ENCODE measurements around the gene LCOR.
"Not testable (repeated sequence)": the region's sequence is repeated elsewhere in the genome, so short reads cannot be mapped to it uniquely, and the experiment has no call there.

The LCOR gene

DNA sequence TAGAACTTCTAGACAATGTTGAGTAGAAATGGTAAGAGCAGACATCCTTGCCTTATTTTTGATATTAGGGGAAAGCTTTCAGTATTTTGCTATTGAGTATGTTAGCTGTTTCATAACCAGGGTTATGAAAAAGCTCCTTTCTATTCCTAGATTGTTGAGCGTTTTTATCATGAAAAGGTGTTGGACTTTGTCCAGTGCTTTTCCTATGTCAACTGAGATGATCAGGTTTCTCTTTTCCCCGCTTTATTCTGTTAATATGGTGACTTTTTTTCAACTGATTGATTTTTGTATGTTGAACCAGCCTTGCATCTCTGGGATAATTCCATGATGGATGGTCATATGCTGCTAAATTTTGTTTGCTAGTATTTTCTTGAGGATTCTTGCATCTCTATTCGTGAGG, 58.5 kb downstream of the LCOR start:
- no peak for DNase-seq

GRCh38 chr10:96891840-96892239, 59.7 kb downstream of the LCOR start:
- DNase-seq: no peak

DNA sequence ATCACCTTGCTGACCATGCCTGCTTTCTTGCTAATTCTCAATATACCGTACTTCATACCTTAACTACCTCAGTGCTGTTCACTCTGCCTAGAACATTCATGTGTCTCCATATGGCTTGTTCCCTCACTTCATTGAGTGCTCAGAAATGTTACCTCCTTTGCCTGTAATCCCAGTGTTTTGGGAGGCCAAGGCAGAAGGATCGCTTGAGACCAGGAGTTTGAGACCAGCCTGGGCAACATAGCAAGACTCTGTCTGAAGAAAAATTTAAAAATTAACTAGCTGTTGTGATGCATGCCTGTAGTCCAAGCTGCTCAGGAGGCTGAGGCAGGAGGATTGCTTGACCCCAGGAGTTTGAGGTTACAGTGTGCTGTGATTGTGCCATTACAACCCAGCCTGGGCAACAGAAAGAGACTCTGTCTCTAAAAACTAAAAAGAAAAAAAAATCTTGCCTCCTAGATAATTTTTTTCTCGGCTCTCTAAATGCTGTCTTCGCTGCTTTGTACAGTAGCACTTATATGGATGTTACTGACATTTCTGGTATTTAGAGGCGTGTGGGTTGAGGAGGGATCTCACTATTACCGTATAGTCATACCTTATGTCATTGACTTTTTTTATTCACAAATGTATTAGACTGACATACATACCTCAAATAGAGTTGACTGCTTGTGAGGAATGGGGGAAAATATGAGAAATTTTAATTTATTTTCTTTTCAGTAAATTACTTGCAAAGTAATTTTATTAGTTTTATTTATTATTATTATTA, 63.7 kb downstream of the LCOR start:
- DNase-seq: no peak

DNA sequence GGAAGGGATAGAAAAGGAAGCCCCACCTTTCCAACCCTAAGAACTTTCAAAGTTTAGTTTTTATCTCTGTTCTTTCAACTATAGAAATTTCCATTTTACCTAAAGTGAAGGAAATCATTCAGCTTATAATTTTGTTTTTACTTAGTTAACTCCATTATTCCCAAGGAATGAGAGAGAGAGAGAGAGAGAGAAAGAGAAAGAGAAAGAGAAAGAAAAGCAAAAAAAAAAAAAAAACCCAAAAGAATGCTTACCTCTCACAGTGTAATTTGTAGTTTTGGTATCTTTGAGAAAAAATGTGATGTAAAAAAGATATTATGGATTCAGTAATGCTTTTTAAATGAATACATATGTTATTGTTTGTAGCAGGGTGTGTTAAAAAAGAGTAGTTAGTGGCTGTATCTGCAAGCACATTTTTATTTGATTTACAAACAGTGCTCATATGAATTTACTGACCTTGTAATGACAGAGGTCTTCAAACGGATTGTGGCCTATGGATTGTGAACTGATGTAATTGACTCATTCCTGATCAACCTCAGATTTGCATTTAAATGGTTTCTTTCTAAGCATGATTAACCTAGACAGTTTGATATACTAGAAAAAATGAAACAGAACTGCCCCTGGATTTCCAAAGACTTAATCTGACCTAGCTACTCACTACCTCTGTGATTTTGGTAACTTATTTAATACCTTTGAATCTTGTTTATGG, 64.9 kb downstream of the LCOR start:
- DNase-seq: no peak

DNA sequence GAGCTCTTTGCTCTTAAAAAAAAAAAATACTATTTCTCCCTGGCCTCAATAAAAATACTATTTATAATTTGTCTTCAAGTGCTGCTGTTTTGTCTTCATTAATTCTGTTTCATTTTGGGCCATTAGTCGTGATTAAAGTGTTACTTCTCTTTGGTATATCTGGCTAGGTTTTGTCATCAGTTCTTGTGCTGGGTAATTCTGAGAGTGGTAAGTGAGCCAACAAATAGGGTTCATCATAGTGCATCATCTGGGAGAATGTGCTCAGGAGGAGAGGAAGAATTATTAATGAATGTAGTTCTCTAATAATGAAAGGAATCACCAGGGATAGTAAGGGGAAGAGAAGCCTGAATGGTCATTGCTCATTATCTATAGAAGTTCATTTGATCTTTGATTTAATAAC, 70.0 kb downstream of the LCOR start:
- DNase-seq: no peak

DNA sequence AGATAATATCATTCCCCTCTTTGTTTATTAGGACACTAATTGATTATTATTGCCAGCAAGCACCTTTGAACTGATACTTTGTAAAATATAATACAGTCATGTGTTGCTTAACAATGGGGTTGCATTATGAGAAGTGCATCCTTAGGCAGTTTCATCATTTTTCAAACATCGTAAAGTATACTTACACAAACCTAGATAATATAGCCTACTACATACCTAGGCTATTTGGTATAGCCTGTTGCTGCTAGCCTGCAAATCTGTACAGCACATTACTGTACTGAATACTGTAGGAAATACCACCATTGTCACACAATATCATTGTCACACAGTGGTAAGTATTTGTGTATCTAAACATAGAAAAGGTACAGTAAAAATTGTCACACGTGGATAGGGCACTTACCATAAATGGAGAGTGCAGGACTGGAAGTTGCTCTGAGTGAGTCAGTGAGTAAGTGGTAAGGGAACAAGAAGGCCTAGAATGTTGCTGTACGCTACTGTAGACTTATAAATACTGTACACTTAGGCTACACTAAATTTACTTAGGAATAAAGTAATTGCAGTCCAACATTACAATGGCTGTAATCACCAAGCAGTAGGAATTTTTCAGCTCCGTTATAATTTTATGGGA, 70.7 kb downstream of the LCOR start:
- no peak for DNase-seq

GRCh38 chr10:96904648-96905047, 72.5 kb downstream of the LCOR start:
- no peak for DNase-seq

DNA sequence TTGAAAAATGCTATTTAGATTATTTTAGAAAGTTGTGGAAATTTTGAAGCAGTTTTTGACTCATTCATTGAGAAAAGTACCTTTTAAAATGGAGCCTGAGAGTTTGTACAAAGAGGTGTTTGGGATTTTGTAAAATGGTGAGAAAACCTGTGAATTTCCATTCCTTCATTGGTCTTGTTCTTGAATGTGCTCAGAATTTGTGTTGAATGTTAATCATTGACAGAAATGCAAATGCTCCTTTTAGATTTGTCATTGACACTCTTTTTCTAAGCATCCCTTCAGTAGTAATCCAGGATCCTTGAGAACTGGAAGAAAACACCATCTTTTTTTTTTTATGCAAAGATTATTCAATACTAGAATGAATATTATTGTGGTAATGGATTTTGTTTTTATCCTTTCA, 74.8 kb downstream of the LCOR start:
- no peak for DNase-seq

- DNase-seq: no peak
Observed at GRCh38 chr10:96910488-96911395, 78.6 kb downstream of the LCOR start.

DNA sequence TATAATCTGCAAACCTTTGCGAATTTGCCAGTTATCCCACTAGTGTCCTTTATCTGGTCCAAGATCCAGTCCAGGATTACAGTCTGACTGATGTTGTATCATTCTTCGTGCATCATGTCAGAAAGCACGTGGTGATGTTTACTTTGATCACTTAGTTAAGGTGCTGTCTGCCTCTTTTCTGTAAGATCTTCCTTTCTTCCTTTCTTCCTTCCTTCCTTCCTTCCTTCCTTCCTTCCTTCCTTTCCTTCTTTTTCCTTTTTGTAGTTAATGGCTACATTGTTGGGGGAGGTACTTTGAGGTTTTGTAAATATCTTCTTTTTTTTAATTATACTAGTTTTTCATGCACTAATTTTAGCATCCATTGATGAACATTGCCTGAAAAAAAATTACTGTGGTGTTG, 80.3 kb downstream of the LCOR start:
- DNase-seq: no peak

GRCh38 chr10:96913906-96914305, 81.8 kb downstream of the LCOR start:
- no peak for DNase-seq

GRCh38 chr10:96917628-96918027, 85.5 kb downstream of the LCOR start:
- no peak for DNase-seq

DNA sequence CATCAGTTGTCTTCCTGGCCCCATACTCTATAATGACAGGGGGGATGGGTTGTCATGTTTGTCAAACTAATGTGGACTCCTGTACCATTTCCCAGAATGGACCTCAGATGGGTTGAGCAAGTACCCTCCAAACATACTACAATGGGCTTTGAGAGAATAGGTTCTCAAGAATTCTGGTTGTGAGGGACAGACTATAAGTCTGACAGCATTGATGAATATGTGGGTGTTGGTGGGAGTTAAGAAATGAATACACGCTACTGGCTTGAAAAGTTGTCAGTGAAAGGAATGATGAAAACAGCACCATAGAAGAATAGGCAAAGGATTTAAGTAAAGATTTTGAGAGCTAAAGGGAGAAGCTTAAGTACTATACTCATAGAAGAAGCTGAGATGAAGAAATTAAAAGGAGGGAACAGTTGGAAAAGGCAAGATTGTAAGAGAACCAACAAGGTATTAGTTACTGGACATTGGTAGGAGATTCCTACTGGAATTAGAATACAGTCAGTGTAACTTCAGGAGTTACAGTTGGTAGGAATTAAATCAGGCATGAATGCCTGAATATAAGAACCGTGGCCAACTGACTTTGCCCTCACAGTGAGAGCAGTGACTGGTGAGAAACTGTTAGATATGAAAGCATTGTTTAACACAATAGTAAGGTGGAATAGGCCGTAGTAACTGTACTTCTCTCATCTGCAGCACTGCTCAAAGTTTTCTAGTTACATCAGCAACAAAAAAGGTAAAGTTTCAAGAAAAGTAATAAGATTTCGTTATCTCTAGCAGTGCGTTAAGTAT, 86.3 kb downstream of the LCOR start:
- DNase-seq: no peak

DNA sequence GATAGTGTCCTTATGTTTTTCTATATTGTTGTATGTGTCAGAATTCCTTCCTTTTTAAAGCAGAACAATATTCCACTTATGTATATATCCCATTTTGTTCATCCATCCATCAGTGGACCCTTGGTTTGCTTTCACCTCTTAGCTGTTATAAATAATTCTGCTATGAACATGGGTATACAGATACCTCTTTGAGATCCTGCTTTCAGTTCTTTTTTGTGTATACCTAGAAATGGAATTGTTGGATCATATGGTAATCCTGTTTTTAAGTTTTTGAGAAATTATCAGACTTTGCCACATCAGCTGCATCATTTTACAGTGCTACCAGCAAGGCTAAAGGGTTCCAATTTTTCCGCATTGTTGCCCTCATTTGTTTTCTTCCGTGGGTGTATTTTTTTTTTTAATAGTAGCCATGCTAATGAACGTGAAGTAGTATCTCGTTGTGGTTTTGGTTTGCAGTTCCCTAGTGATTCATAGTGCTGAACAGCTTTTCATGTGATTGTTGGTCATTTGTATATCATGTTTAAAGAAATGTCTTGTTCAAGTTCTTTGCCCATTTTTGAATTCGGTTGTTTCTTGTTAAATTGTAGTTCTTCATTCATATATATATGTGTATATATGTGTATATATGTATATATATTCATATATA, 87.8 kb downstream of the LCOR start:
- no peak for DNase-seq

- no peak for DNase-seq
Observed at GRCh38 chr10:96921655-96922054, 89.6 kb downstream of the LCOR start.

DNA sequence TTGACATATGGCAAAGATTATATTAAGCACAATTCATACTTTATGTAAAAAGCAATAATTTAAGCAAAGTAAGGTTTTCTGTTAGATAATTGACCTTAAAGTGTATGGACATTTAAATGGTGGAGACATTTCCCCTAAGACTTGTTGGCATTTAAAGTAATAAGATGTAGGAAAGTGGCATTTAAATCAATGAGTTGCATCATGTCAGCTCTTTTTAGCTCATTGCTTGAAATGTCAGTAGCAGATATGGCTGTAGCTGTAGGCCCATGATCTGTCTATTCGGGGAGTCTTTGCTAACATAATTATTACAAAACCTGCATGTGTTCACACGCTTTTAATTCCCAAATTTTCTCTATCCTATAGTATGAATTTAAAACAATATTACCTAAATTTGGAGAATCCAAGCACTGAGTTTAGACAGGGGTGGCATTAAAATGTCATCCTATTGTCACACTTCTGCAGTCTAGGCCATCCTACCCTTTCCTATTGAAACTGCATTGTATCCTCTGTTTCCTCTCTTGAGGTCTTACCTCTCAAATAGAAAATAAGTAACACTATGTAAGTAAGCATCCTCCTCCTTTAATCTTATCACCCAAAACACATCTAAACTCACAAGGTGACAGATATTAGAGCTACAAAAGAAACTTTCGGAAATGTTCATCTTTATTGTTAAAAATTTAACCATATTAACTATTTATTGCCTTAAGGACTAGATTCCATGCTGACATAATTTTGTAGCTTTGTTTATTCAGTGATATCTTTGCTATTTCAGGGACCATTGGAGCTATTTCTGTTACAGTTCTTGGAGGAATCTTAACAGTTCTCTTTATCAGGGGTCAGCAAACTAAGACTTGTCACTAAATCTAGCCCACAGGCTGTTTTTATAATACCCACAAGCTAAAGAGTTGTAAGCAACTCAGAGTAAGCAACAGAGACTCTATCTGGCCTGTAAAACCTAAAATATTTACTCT, 91.2 kb downstream of the LCOR start:
- DNase-seq: no peak

DNA sequence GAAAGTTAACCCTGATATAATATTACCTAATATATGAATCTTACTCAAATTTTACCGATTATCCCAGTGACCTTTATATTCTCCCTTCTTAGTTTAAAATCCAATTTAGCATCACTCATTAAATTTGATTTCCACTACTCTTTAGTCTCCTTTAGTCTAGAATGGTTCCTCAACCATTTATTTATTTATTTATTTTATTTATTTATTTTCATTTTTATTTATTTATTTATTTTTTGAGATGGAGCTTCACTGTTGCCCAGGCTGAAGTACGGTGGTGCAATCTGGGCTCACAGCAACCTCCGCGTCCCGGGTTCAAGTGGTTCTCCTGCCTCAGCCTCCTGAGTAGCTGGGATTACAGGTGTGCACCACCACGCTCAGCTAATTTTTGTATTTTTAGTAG, 92.8 kb downstream of the LCOR start:
- DNase-seq: no peak

- DNase-seq: no peak
Observed at GRCh38 chr10:96930469-96930868, 98.4 kb downstream of the LCOR start.

GRCh38 chr10:96935148-96935547, 103.0 kb downstream of the LCOR start:
- DNase-seq: no peak

DNA sequence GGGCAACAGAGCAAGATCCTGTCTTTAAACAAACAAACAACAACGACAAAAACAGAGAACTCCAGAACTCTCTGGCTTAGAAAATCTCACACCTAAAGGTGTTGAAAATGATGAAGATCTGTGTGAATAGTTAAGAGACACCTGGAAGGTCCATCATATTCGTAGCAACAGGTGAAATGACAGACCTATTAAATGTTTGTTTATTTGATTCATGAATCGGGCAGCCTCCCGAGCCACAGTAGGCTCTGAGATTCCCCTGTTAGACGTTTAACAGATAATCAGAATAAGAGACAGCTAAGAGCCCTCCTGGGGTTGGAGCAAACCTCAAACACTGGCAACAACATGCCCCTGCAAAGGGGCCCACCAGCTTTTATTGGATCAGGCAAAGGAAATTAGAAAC, 103.7 kb downstream of the LCOR start:
- DNase-seq: no peak

DNA sequence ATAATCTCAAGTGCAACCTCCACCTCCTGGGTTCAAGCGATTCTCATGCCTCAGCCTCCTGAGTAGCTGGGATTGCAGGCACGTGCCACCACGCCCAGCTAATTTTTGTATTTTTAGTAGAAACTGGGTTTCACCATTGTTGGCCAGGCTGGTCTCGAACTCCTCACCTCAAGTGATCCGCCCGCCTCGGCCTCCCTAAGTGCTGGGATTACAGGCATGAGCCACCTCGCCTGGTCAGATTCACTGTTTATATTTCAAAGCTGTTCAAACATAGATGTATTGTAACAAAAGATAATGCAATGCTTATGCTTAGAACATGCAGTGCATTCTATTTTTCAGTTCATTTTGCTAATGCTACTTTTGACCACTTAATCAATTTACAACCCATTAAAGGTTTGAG, 111.1 kb downstream of the LCOR start:
- not testable (repeated sequence) for DNase-seq
